Ectodermal cell (in vitro differentiated cells): ENCODE results near the gene SLC27A6.

Experiments
- H3K27ac ChIP-seq: 2 replicates; pipeline ENCODE4 v1.7.0; 2013; ENCODE audit warnings: mild to moderate bottlenecking, low read depth, low read length; ENCODE audit not compliant: insufficient read depth, poor library complexity, severe bottlenecking
- H3K27me3 ChIP-seq: 2 replicates; pipeline ENCODE4 v1.7.0; 2013; ENCODE audit warnings: mild to moderate bottlenecking, low read length; ENCODE audit not compliant: insufficient read depth, control insufficient read depth, poor library complexity, severe bottlenecking
- H3K36me3 ChIP-seq: one replicate; pipeline ENCODE4 v1.7.0; 2013; ENCODE audit warnings: low read length; ENCODE audit not compliant: control insufficient read depth, insufficient read depth
- H3K4me1 ChIP-seq: one replicate; pipeline ENCODE4 v1.7.0; 2013; ENCODE audit warnings: low read length; ENCODE audit not compliant: control insufficient read depth, insufficient read depth
- H3K4me3 ChIP-seq: 2 replicates; pipeline ENCODE4 v1.7.0; 2013; ENCODE audit warnings: low read depth, low read length, control low read depth; ENCODE audit not compliant: insufficient read depth
- H3K9me3 ChIP-seq: 2 replicates; pipeline ENCODE4 v1.7.0; 2013; ENCODE audit warnings: mild to moderate bottlenecking, low read length, moderate library complexity; ENCODE audit not compliant: control insufficient read depth
- WGBS, 2 experiments: methylation state at CpG; one replicate each; pipeline ENCODE4 v1.1.7; 2013; ENCODE audit warnings: missing lambda C conversion rate in 2 of 2; 5-methylcytosine and 5-hydroxymethylcytosine counted together

The SLC27A6 gene

GRCh38 chr5:129053438-129053837, 88.2 kb downstream of the SLC27A6 start:
- no peak overlapping the region for H3K4me3 ChIP-seq
- no peak overlapping the region for H3K27ac ChIP-seq
- H3K27me3 ChIP-seq, result no peaks in the 10 kb centered on the region
- no peaks in the 10 kb centered on the region for H3K9me3 ChIP-seq
- H3K36me3 ChIP-seq, result no peaks in the 10 kb centered on the region
- no peaks in the 10 kb centered on the region for H3K4me1 ChIP-seq

- H3K4me3 ChIP-seq, result no peak overlapping the region
- H3K27me3 ChIP-seq, result no peaks in the 10 kb centered on the region
- H3K9me3 ChIP-seq, result no peaks in the 10 kb centered on the region
- WGBS, 2 experiments, result 90 to 93% methylated on average over 1 to 3 of the region's 3 CpGs
- H3K36me3 ChIP-seq, result no peaks in the 10 kb centered on the region
- H3K27ac ChIP-seq, result no peak overlapping the region
- H3K4me1 ChIP-seq, result no peaks in the 10 kb centered on the region
Observed at GRCh38 chr5:129057329-129057728, 92.0 kb downstream of the SLC27A6 start.

- Histone ChIP-seq H3K4me1 (no peaks in the 10 kb centered on the region), H3K4me3 (no peak overlapping the region), H3K27me3 (no peaks in the 10 kb centered on the region), H3K9me3 (no peaks in the 10 kb centered on the region), H3K36me3 (no peaks in the 10 kb centered on the region), H3K27ac (no peak overlapping the region)
- 69 to 83% methylated on average over 2 of the region's 2 CpGs for WGBS, 2 experiments
Observed at GRCh38 chr5:129061849-129062248, 96.6 kb downstream of the SLC27A6 start.

GRCh38 chr5:129063483-129064113, 98.3 kb downstream of the SLC27A6 start:
- WGBS, 2 experiments, result 92 to 98% methylated on average over 1 of the region's 1 CpG
- H3K4me1 ChIP-seq, result no peaks in the 10 kb centered on the region
- no peaks in the 10 kb centered on the region for H3K27me3 ChIP-seq
- H3K9me3 ChIP-seq, result no peaks in the 10 kb centered on the region
- no peaks in the 10 kb centered on the region for H3K36me3 ChIP-seq
- H3K4me3 ChIP-seq, result no peak overlapping the region
- no peak overlapping the region for H3K27ac ChIP-seq

GRCh38 chr5:129065721-129066120, 100.4 kb downstream of the SLC27A6 start:
- H3K4me1 ChIP-seq, result no peaks in the 10 kb centered on the region
- H3K4me3 ChIP-seq, result no peak overlapping the region
- 96 to 98% methylated on average over 2 of the region's 2 CpGs for WGBS, 2 experiments
- H3K36me3 ChIP-seq, result no peaks in the 10 kb centered on the region
- no peak overlapping the region for H3K27ac ChIP-seq
- no peaks in the 10 kb centered on the region for H3K27me3 ChIP-seq
- H3K9me3 ChIP-seq, result no peaks in the 10 kb centered on the region

GRCh38 chr5:129067745-129068144, 102.5 kb downstream of the SLC27A6 start:
- Histone ChIP-seq H3K27ac (no peak overlapping the region), H3K4me1 (no peaks in the 10 kb centered on the region), H3K4me3 (no peak overlapping the region), H3K9me3 (no peaks in the 10 kb centered on the region), H3K27me3 (no peaks in the 10 kb centered on the region), H3K36me3 (no peaks in the 10 kb centered on the region)

- H3K27ac ChIP-seq, result no peak overlapping the region
- H3K4me3 ChIP-seq, result no peak overlapping the region
- no peaks in the 10 kb centered on the region for H3K9me3 ChIP-seq
- no peaks in the 10 kb centered on the region for H3K27me3 ChIP-seq
- no peaks in the 10 kb centered on the region for H3K4me1 ChIP-seq
- 96% methylated on average over 2 of the region's 2 CpGs; no CpG with 5 or more reads in 1 of the 2 experiments for WGBS, 2 experiments
- no peaks in the 10 kb centered on the region for H3K36me3 ChIP-seq
Observed at GRCh38 chr5:129069292-129069691, 104.0 kb downstream of the SLC27A6 start.

GRCh38 chr5:129073111-129073510, 107.8 kb downstream of the SLC27A6 start:
- Histone ChIP-seq H3K4me3 (no peak overlapping the region), H3K27me3 (no peaks in the 10 kb centered on the region), H3K4me1 (no peaks in the 10 kb centered on the region), H3K36me3 (no peaks in the 10 kb centered on the region), H3K9me3 (no peaks in the 10 kb centered on the region), H3K27ac (no peak overlapping the region)
- 92 to 94% methylated on average over 2 to 3 of the region's 3 CpGs for WGBS, 2 experiments

GRCh38 chr5:129074903-129075302, 109.6 kb downstream of the SLC27A6 start:
- H3K27me3 ChIP-seq, result no peaks in the 10 kb centered on the region
- no peak overlapping the region for H3K4me3 ChIP-seq
- 96 to 100% methylated on average over 3 to 4 of the region's 4 CpGs for WGBS, 2 experiments
- no peaks in the 10 kb centered on the region for H3K4me1 ChIP-seq
- H3K9me3 ChIP-seq, result no peaks in the 10 kb centered on the region
- no peak overlapping the region for H3K27ac ChIP-seq
- no peaks in the 10 kb centered on the region for H3K36me3 ChIP-seq

GRCh38 chr5:129077433-129078075, 112.3 kb downstream of the SLC27A6 start:
- Histone ChIP-seq H3K27me3 (no peaks in the 10 kb centered on the region), H3K4me1 (no peaks in the 10 kb centered on the region), H3K4me3 (no peak overlapping the region), H3K36me3 (no peaks in the 10 kb centered on the region), H3K27ac (no peak overlapping the region), H3K9me3 (no peaks in the 10 kb centered on the region)
- 96% methylated on average over 2 to 3 of the region's 3 CpGs for WGBS, 2 experiments
